Fibroblast of mammary gland (primary cell): ENCODE data around the gene RPS19BP1.

ENCODE experiments used
- DNase-seq: peaks from one replicate; pipeline ENCODE4 v3.0.0-alpha.2; 2010; ENCODE audit warnings: low read depth
- H3K4me3 ChIP-seq: 2 replicates; pipeline ENCODE4 v1.5.1; 2011; ENCODE audit warnings: low read depth, mild to moderate bottlenecking, low read length, moderate library complexity; ENCODE audit not compliant: control insufficient read depth
- CTCF ChIP-seq: conservative IDR thresholded peaks from 2 replicates; pipeline ENCODE4 v1.5.1; 2011; ENCODE audit warnings: low read depth, low read length, inconsistent platforms; ENCODE audit not compliant: control insufficient read depth, insufficient read depth

Gene RPS19BP1

GRCh38 chr22:39500101-39500500 lies 32.4 kb downstream of the RPS19BP1 start:
- no peak overlapping the region for H3K4me3 ChIP-seq
- DNase-seq, result no peak
- no peak for TF ChIP-seq CTCF

- TF ChIP-seq CTCF, result no peak
- DNase-seq, result no peak
- H3K4me3 ChIP-seq, result no peak overlapping the region
These were observed 33.7 kb downstream of the RPS19BP1 start for GRCh38 chr22:39498802-39499201.

GRCh38 chr22:39498368-39498767 lies 34.2 kb downstream of the RPS19BP1 start:
- H3K4me3 ChIP-seq, result no peak overlapping the region
- DNase-seq, result no peak
- no peak for TF ChIP-seq CTCF

GRCh38 chr22:39497429-39497828 lies 35.1 kb downstream of the RPS19BP1 start:
- H3K4me3 ChIP-seq, result no peak overlapping the region
- TF ChIP-seq CTCF, result no peak
- DNase-seq, result no peak

GRCh38 chr22:39496131-39496838 lies 36.3 kb downstream of the RPS19BP1 start:
- peak; percentile 75 for TF ChIP-seq CTCF
- DNase-seq, result peak; percentile 58
- H3K4me3 ChIP-seq, result no peak overlapping the region

- no peak overlapping the region for H3K4me3 ChIP-seq
- DNase-seq, result peak; percentile 64
- TF ChIP-seq CTCF, result no peak
These were observed 38.0 kb downstream of the RPS19BP1 start for GRCh38 chr22:39494471-39495120.
